Measurements from ENCODE around the gene KRT79. TPM values are rescaled to one million over a fixed set of nuclear protein-coding genes. Genes with fewer than 3 reads are reported as not detected.

The KRT79 gene
- total and polyA plus RNA-seq, 2 of the 8 experiments (the other 6 are each of a cell fraction or from before 2014, with no cell fraction given), result not detected

DNA sequence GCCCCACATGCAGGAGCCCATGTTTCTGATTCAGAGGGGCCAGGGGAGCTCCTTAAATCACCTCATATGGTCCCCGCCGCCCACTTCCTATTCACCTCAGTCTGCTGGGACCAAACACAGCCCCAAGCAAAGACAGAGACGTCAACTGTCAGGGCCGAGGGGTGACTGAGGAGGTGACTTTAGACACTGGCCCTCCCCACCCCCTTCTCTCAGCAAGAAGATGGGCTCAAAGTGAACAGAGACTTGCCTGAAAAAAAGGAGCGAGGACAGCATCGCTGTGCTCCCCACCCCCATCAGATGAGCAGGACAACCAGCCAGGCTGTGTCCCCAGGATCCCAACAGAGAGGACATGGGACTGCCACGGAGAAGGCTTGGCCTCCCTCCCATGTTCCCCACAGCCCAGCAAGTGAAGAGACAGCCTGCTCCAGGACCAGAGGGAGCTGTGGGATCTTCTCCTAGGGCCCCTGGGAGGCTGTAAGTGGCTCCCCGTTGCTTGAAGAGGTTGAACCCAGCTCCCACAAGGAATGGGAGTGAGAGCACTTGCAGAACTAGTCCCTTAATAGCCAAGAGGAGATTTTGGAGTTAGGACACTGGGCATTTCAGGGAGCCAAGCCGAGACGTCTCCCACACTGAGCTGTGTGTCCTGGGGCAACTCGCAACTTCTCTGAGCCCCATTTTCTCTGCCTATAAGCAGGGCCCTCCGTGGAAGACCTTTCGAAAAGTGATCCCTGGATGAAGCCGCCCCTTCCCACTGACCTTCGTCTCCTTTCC, 1.3 kb upstream of the KRT79 start:
- no peaks in the 10 kb centered on the region for H3K79me2 ChIP-seq (ENCODE audit: control insufficient read depth in 1 of 2, insufficient read depth in 2 of 2, low read length in 2 of 2)
- no peaks in the 10 kb centered on the region for H3K79me1 ChIP-seq (ENCODE audit: low read depth, low read length)
- TF ChIP-seq EP300 (IDR thresholded peaks at IDR 0.05; ENCODE audit: borderline replicate concordance in 1 of 2, low read depth in 2 of 2, low read length in 2 of 2) (no peak), KDM1A (IDR thresholded peaks at IDR 0.05; ENCODE audit: borderline replicate concordance, low read length) (no peak), NRF1 (IDR thresholded peaks at IDR 0.05; ENCODE audit: low read depth, low read length) (no peak), ASH2L (IDR thresholded peaks at IDR 0.05; ENCODE audit: low read length) (no peak), SUZ12 (IDR thresholded peaks at IDR 0.05; ENCODE audit: low read length) (no peak), CEBPB (IDR thresholded peaks at IDR 0.05; ENCODE audit: low read depth, low read length) (no peak), SIRT6 (IDR thresholded peaks at IDR 0.05; ENCODE audit: low read length) (no peak)
- no peak overlapping the region for H3K4ac ChIP-seq (replicated peaks; ENCODE audit: insufficient read length, low read depth, low read length)
- no peak overlapping the region for H2BK20ac ChIP-seq (ENCODE audit: low read length)
- H4K20me1 ChIP-seq (replicated peaks in 1 of 2; ENCODE audit: control insufficient read depth in 1 of 2, insufficient read depth in 2 of 2, low read length in 2 of 2), result no peaks in the 10 kb centered on the region
- H2BK12ac ChIP-seq (ENCODE audit: low read depth, low read length), result no peak overlapping the region
- H3K4me1 ChIP-seq (replicated peaks in 1 of 4; ENCODE audit: control insufficient read depth in 3 of 4, insufficient read depth in 4 of 4, low read length in 3 of 4), result no peaks in the 10 kb centered on the region
- no peaks in the 10 kb centered on the region for H3K9me3 ChIP-seq (ENCODE audit: insufficient read depth in 2 of 2, low read depth in 1 of 2, low read length in 1 of 2)
- H3K4me3 ChIP-seq (ENCODE audit: extremely low read depth in 1 of 4, insufficient read depth in 2 of 4, low read depth in 3 of 4, low read length in 4 of 4), result no peak overlapping the region
- POLR2A ChIA-PET (ENCODE audit: partially characterized antibody), result no interaction called here
- no peak overlapping the region for H2BK120ac ChIP-seq (replicated peaks; ENCODE audit: low read depth, low read length)
- CTCF ChIA-PET (ENCODE audit: partially characterized antibody), result interaction anchor here (0.6 to 1.5 kb wide), 6 partner anchors 10 to 496 kb away, joined by 3 to 5 read pairs (median 3); partner anchors contain the start of gene KRT3
- no peak overlapping the region for H3K56ac ChIP-seq (replicated peaks; ENCODE audit: insufficient read length, low read depth, low read length)
- peak overlapping the region; percentile 68; the same call in 1 of the 2 replicates for H2BK5ac ChIP-seq (ENCODE audit: low read depth, low read length)
- H3K23me2 ChIP-seq (ENCODE audit: low read depth, low read length), result no peaks in the 10 kb centered on the region
- H4K8ac ChIP-seq (ENCODE audit: extremely low read depth, insufficient read depth, low read length), result no peak overlapping the region
- H3K4me2 ChIP-seq (ENCODE audit: insufficient read depth in 1 of 2, low read depth in 2 of 2, low read length in 2 of 2), result no peak overlapping the region
- H4K91ac ChIP-seq (replicated peaks; ENCODE audit: insufficient read length, low read length), result no peak overlapping the region
- no peak for DNase-seq (ENCODE audit: low read depth in 1 of 2, low spot score in 2 of 2)
- H2BK15ac ChIP-seq (ENCODE audit: low read length), result no peak overlapping the region
- no peak overlapping the region for H3K18ac ChIP-seq (ENCODE audit: extremely low read depth, low read length)
- H3K9ac ChIP-seq (replicated peaks in 1 of 4; ENCODE audit: extremely low read depth in 1 of 4, low read depth in 3 of 4, low read length in 3 of 4), result no peak overlapping the region
- H3K27ac ChIP-seq (ENCODE audit: low read depth, low read length), result no peak overlapping the region
- WGBS, 2 experiments (ENCODE audit: extremely low coverage in 1 of 2, insufficient coverage in 1 of 2, insufficient read length in 1 of 2, insufficient replicate concordance in 2 of 2, low coverage in 1 of 2, low lambda C conversion rate in 2 of 2, missing lambda C conversion rate in 1 of 2), result 91% methylated on average over 13 of the region's 15 CpGs; no CpG with 5 or more reads in 1 of the 2 experiments
- no peak overlapping the region for H2AK5ac ChIP-seq (ENCODE audit: low read depth, low read length)
- H4K5ac ChIP-seq (ENCODE audit: insufficient read length, low read depth, low read length), result no peak overlapping the region
- peaks cover 0 to 2% (median 0%) of the 10 kb centered on the region in 4 experiments; a peak in 1 of 7 replicates for H3K27me3 ChIP-seq (replicated peaks in 1 of 4; ENCODE audit: control insufficient read depth in 3 of 4, extremely low read depth in 1 of 4, insufficient read depth in 3 of 4, low read length in 3 of 4)
- H2AFZ ChIP-seq (ENCODE audit: low read length), result no peak overlapping the region
- FAIRE-seq, result no peak
- no peaks in the 10 kb centered on the region for H3K36me3 ChIP-seq (ENCODE audit: control insufficient read depth in 2 of 4, insufficient read depth in 4 of 4, low read length in 3 of 4)
- H3K14ac ChIP-seq (ENCODE audit: insufficient read length), result no peak overlapping the region
- no peak overlapping the region for H3K23ac ChIP-seq (ENCODE audit: insufficient read length)

Measured in H1 (cell line).